Glutamatergic neuron (in vitro differentiated cells): ENCODE data around the gene SPTBN1. TPM values are rescaled to one million over a fixed set of nuclear protein-coding genes. Genes with fewer than 3 reads are reported as not detected.

Source experiments
- DNase-seq: peaks from one replicate; pipeline ENCODE4 v3.0.0; 2022
- H3K27ac Mint-ChIP-seq: one replicate; pipeline ENCODE4 v1.8.0; 2020; ENCODE audit warnings: mild to moderate bottlenecking, mixed read lengths, inconsistent platforms; ENCODE audit not compliant: unreplicated experiment
- H3K27me3 Mint-ChIP-seq: one replicate; pipeline ENCODE4 v1.8.0; 2020; ENCODE audit warnings: mild to moderate bottlenecking, moderate library complexity, mixed read lengths, inconsistent platforms; ENCODE audit not compliant: unreplicated experiment
- H3K36me3 Mint-ChIP-seq: one replicate; pipeline ENCODE4 v1.8.0; 2020; ENCODE audit warnings: mild to moderate bottlenecking, mixed read lengths, inconsistent platforms; ENCODE audit not compliant: unreplicated experiment
- H3K4me1 Mint-ChIP-seq: one replicate; pipeline ENCODE4 v1.8.0; 2020; ENCODE audit warnings: mild to moderate bottlenecking, low read depth, mixed read lengths, inconsistent platforms; ENCODE audit not compliant: unreplicated experiment
- H3K4me3 Mint-ChIP-seq: one replicate; pipeline ENCODE4 v1.8.0; 2020; ENCODE audit warnings: mild to moderate bottlenecking, mixed read lengths, inconsistent platforms; ENCODE audit not compliant: unreplicated experiment
- H3K9me3 Mint-ChIP-seq: one replicate; pipeline ENCODE4 v1.8.0; 2020; ENCODE audit warnings: mild to moderate bottlenecking, moderate library complexity, mixed read lengths, inconsistent platforms; ENCODE audit not compliant: unreplicated experiment
- total RNA-seq: library from RNA; stranded (reverse); fragmentation: NEBNext Ultra II Directional; extraction: Animal tissue kit (Norgen Biotek cat#: 25700); gene quantifications from one replicate; pipeline ENCODE4 v1.2.1, GENCODE V29; 2021; ENCODE audit not compliant: unreplicated experiment
- TF ChIP-seq, protein P1 (sequence below): fragments of 200-600 bp; sonication (generic); IDR thresholded peaks from one replicate; pipeline ENCODE4 v1.5.0; 2021; ENCODE audit not compliant: partially characterized antibody, unreplicated experiment

SPTBN1 gene
- total RNA-seq, 1 donor from 2014 or later: 385 TPM

DNA sequence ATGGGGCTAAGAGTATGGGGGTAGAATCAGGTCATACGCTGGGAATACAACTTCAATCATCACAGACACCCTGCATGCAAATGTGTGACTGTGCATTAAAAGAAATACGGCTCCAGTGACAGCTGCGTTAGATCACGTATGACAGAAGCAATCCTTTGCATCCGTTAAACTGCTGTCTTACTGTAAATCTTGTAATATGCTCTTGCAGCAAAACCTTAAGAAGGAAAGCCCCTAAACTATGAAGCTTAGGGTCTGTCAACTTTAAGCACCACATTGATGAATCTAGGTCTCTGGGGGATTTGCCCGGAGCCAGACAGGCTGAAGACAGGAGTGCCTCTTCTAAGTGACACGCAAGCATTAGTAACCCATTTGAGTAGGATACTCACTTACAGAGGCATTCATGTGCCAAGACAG lies 182.7 kb downstream of the SPTBN1 start:
- H3K4me3 Mint-ChIP-seq: peak overlapping the region; percentile 13
- peaks cover 4% of the 10 kb centered on the region for H3K36me3 Mint-ChIP-seq
- TF ChIP-seq, protein P1, sequence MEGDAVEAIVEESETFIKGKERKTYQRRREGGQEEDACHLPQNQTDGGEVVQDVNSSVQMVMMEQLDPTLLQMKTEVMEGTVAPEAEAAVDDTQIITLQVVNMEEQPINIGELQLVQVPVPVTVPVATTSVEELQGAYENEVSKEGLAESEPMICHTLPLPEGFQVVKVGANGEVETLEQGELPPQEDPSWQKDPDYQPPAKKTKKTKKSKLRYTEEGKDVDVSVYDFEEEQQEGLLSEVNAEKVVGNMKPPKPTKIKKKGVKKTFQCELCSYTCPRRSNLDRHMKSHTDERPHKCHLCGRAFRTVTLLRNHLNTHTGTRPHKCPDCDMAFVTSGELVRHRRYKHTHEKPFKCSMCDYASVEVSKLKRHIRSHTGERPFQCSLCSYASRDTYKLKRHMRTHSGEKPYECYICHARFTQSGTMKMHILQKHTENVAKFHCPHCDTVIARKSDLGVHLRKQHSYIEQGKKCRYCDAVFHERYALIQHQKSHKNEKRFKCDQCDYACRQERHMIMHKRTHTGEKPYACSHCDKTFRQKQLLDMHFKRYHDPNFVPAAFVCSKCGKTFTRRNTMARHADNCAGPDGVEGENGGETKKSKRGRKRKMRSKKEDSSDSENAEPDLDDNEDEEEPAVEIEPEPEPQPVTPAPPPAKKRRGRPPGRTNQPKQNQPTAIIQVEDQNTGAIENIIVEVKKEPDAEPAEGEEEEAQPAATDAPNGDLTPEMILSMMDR: no peak
- no peaks in the 10 kb centered on the region for H3K27me3 Mint-ChIP-seq
- DNase-seq: no peak
- peaks cover 25% of the 10 kb centered on the region for H3K4me1 Mint-ChIP-seq
- peaks cover 10% of the 10 kb centered on the region for H3K9me3 Mint-ChIP-seq
- H3K27ac Mint-ChIP-seq: peak overlapping the region; percentile 17

GRCh38 chr2:54639609-54640008 lies 183.5 kb downstream of the SPTBN1 start:
- DNase-seq: no peak

DNA sequence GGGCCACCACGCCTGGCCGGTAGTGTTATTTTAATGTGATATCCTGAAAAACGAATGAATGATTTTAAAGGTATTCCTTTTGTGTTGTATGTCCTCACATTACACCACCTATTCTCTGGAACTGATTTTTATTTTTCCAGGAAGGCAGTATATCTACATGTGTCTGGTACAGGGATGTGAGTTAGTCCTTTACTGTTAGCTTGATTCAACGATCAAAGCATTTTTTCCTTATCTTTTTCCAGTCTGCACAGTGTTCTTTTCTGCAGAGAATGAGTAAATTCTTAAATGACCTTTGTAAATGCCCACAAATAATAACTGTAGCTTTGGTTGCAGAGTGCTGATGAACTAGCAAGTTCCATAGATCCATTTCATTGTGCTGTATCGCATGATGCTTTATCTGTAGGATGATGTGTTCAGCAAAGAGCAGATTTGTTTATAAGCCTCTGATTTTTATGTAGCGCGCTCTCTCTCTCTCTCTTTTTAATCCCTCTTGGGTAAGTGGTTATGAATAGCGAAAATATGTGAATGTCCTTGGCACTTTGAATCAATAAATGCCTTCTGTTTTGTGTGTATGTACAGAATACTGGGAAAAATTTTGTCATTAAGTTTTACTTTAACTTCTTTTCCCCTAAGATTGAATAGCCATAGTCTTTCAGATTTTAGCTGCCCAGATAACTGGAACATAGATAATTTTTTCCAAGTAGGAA lies 184.9 kb downstream of the SPTBN1 start:
- H3K4me1 Mint-ChIP-seq: peaks cover 10% of the 10 kb centered on the region
- no peaks in the 10 kb centered on the region for H3K27me3 Mint-ChIP-seq
- peaks cover 4% of the 10 kb centered on the region for H3K36me3 Mint-ChIP-seq
- TF ChIP-seq, protein P1: no peak
- no peak for DNase-seq
- H3K9me3 Mint-ChIP-seq: peaks cover 11% of the 10 kb centered on the region
- H3K27ac Mint-ChIP-seq: peak overlapping the region; percentile 57
- H3K4me3 Mint-ChIP-seq: no peak overlapping the region

More at GRCh38 chr2:54639609-54640008, 183.5 kb downstream of the SPTBN1 start:
- H3K4me3 Mint-ChIP-seq: no peak overlapping the region
- TF ChIP-seq, protein P1: no peak
- H3K4me1 Mint-ChIP-seq: peaks cover 19% of the 10 kb centered on the region
- H3K9me3 Mint-ChIP-seq: peaks cover 7% of the 10 kb centered on the region
- H3K27ac Mint-ChIP-seq: no peak overlapping the region
- peaks cover 4% of the 10 kb centered on the region for H3K36me3 Mint-ChIP-seq
- no peaks in the 10 kb centered on the region for H3K27me3 Mint-ChIP-seq

DNA sequence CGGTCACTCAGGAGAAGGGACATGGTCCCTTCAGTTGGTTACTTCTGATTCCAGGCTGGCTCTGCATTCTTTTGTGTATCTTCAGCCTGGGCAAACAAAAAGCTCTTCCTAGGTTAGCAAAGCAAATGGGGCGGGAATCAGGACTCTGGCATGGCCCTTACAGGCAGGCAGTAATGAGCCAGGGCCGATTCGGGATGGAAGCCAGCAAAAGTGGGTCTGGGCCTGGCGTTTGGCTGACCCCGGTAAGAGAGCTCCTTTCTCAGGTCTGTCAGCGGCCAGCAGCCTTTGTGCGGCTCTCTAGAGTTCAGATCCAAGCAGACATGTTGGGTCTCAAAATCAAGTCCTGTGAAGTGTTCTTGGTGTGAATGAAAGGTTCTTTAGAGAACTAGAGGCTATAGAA lies 185.9 kb downstream of the SPTBN1 start:
- peaks cover 4% of the 10 kb centered on the region for H3K36me3 Mint-ChIP-seq

More for the DNA sequence above, 185.9 kb downstream of the SPTBN1 start:
- no peak for DNase-seq
- Mint-ChIP-seq H3K9me3 (peaks cover 11% of the 10 kb centered on the region), H3K27me3 (no peaks in the 10 kb centered on the region), H3K4me3 (no peak overlapping the region), H3K4me1 (peaks cover 10% of the 10 kb centered on the region), H3K27ac (no peak overlapping the region)
- TF ChIP-seq, protein P1: no peak
